Endothelial cell of umbilical vein (primary cell): ENCODE data around the gene WLS. TPM values are rescaled to one million over a fixed set of nuclear protein-coding genes. Genes with fewer than 3 reads are reported as not detected.

ENCODE experiments used
- BruUV-seq: library from RNA; stranded (reverse); fragments of 400-500 nt; replicated peaks from 2 replicates; lab custom pipeline; 2021; lab: Mats Ljungman, UMichigan
- CTCF ChIA-PET: fragments of 300-600, 350-600 bp; sonication (Branson Sonifier 250); formaldehyde crosslinking; loops from one replicate; lab custom pipeline; 2021; ENCODE audit warnings: antibody characterized with exemption, inconsistent platforms; lab: Charles Lee
- POLR2A ChIA-PET: fragments of 300-600, 350-600 bp; sonication (Branson Sonifier 250); formaldehyde crosslinking; loops from one replicate; lab custom pipeline; 2021; ENCODE audit warnings: antibody characterized with exemption, inconsistent platforms; lab: Charles Lee
- DNase-seq: peaks from one replicate; pipeline ENCODE4 v3.0.0-alpha.2; 2011; ENCODE audit warnings: low read depth, low spot score
- FAIRE-seq: peaks from 2 replicates; lab custom pipeline; 2011; peaks lifted over from hg19 to GRCh38; lab: Jason Lieb, UNC
- H2AFZ ChIP-seq: 2 replicates; pipeline ENCODE4 v1.6.0; 2012; ENCODE audit warnings: low read depth, low read length, control low read depth, inconsistent platforms
- H3K27ac ChIP-seq: 2 replicates; pipeline ENCODE4 v1.5.1; 2011; ENCODE audit warnings: low read depth, mild to moderate bottlenecking, control low read depth, low read length, moderate library complexity; ENCODE audit not compliant: insufficient read depth
- H3K27me3 ChIP-seq, 2 experiments: 2 replicates each; pipeline versions ENCODE4 v1.6.0 to v1.6.1; 2011; ENCODE audit warnings: low read length in 2 of 2, mixed read lengths in 1 of 2; ENCODE audit not compliant: control insufficient read depth in 2 of 2, insufficient read depth in 2 of 2
- H3K36me3 ChIP-seq, 2 experiments: 2 replicates in 1 of 2; 3 replicates in 1 of 2; pipeline ENCODE4 v1.5.1; 2011; ENCODE audit warnings: low read length in 2 of 2, mild to moderate bottlenecking in 1 of 2, moderate library complexity in 1 of 2; ENCODE audit not compliant: control insufficient read depth in 2 of 2, insufficient read depth in 2 of 2; ENCODE audit errors: extremely low read depth in 1 of 2
- H3K4me1 ChIP-seq: 3 replicates; pipeline ENCODE4 v1.5.1; 2011; ENCODE audit warnings: mild to moderate bottlenecking, low read length; ENCODE audit not compliant: control insufficient read depth, insufficient read depth; ENCODE audit errors: extremely low read depth
- H3K4me2 ChIP-seq: 2 replicates; pipeline ENCODE4 v1.6.1; 2011; ENCODE audit warnings: low read length, control low read depth, mixed read lengths; ENCODE audit not compliant: insufficient read depth
- H3K4me3 ChIP-seq, 3 experiments: fragments of 200-600 bp in 1 of 3; sonication (generic), shearing (Covaris generic) in 1 of 3; replicated peaks in 1 of 3; 2 replicates each; pipeline ENCODE4 v1.5.1; 2011 to 2016; ENCODE audit warnings: control low read depth in 3 of 3, low read length in 3 of 3, mild to moderate bottlenecking in 2 of 3, inconsistent platforms in 1 of 3, low read depth in 1 of 3, moderate library complexity in 1 of 3; ENCODE audit not compliant: insufficient read depth in 1 of 3
- H3K79me2 ChIP-seq: 2 replicates; pipeline ENCODE4 v1.6.0; 2012; ENCODE audit warnings: low read length, inconsistent platforms; ENCODE audit not compliant: control insufficient read depth, insufficient read depth
- H3K9ac ChIP-seq: replicated peaks from 2 replicates; pipeline ENCODE3; 2011; ENCODE audit warnings: low read length, control low read depth; ENCODE audit not compliant: insufficient read depth; ENCODE audit errors: extremely low read depth
- H3K9me1 ChIP-seq: replicated peaks from 3 replicates; pipeline ENCODE4 v1.6.0; 2011; ENCODE audit warnings: mild to moderate bottlenecking, low read length; ENCODE audit not compliant: control insufficient read depth, insufficient read depth; ENCODE audit errors: extremely low read depth
- H3K9me3 ChIP-seq: replicated peaks from 2 replicates; pipeline ENCODE4 v1.5.1; 2012; ENCODE audit warnings: low read length, inconsistent platforms; ENCODE audit not compliant: control insufficient read depth, insufficient read depth
- H4K20me1 ChIP-seq: replicated peaks from 2 replicates; pipeline ENCODE3; 2011; ENCODE audit warnings: mild to moderate bottlenecking, low read length; ENCODE audit not compliant: control insufficient read depth, insufficient read depth; ENCODE audit errors: extremely low read depth
- CTCF ChIP-seq, 2 donors: IDR thresholded peaks; 1 replicate in 1 of 2; 2 replicates in 1 of 2; pipeline ENCODE4 v1.5.1; 2011; ENCODE audit warnings: low read length in 2 of 2, mild to moderate bottlenecking in 2 of 2, moderate library complexity in 2 of 2, control low read depth in 1 of 2, inconsistent platforms in 1 of 2, low read depth in 1 of 2; ENCODE audit not compliant: insufficient read depth in 1 of 2; ENCODE audit errors: extremely low read depth in 1 of 2
- EZH2 ChIP-seq: IDR thresholded peaks from 2 replicates; pipeline ENCODE4 v1.6.1; 2012; ENCODE audit warnings: borderline replicate concordance, low read depth, mild to moderate bottlenecking, moderate library complexity, low read length, inconsistent platforms; ENCODE audit not compliant: severe bottlenecking
- FOS ChIP-seq: IDR thresholded peaks from 2 replicates; pipeline ENCODE4 v1.6.1; 2011; ENCODE audit warnings: mild to moderate bottlenecking, low read length, moderate library complexity, borderline replicate concordance; ENCODE audit not compliant: insufficient read depth
- GATA2 ChIP-seq: IDR thresholded peaks from 2 replicates; pipeline ENCODE4 v1.7.0; 2011; ENCODE audit warnings: low read depth, mild to moderate bottlenecking, moderate library complexity, mixed read lengths, low read length; ENCODE audit not compliant: insufficient read length, insufficient read depth
- JUN ChIP-seq: IDR thresholded peaks from 2 replicates; pipeline ENCODE4 v1.6.1; 2011; ENCODE audit warnings: borderline replicate concordance, low read depth; ENCODE audit not compliant: insufficient read length, insufficient read depth
- MYC ChIP-seq: IDR thresholded peaks from one replicate; pipeline ENCODE4 v1.6.1; 2011; ENCODE audit warnings: mild to moderate bottlenecking, low read depth, low read length
- POLR2A ChIP-seq: IDR thresholded peaks from 2 replicates; pipeline ENCODE4 v1.6.1; 2012; ENCODE audit warnings: low read depth, mild to moderate bottlenecking, control low read depth, low read length
- POLR2AphosphoS5 ChIP-seq: IDR thresholded peaks from 2 replicates; pipeline ENCODE4 v1.6.1; 2012; ENCODE audit warnings: low read depth, mild to moderate bottlenecking, control low read depth, low read length, moderate library complexity; ENCODE audit not compliant: insufficient read depth
- dilution Hi-C: fragments of 300-500 bp; cut with MboI; formaldehyde crosslinking; loops from one replicate; pipeline ENCODE4 v1.15.0; 2019; ENCODE audit warnings: low sequenced_read_pairs; ENCODE audit not compliant: extremely low pct_ligation_motif_present
- intact Hi-C: fragments of 100-400 bp; cut with micrococcal nuclease; formaldehyde crosslinking; loops from one replicate; pipeline ENCODE4 v1.10.0; 2022
- polyA plus RNA-seq, 4 experiments: library from polyadenylated mRNA; depleted of rRNA in 3 of 4; stranded (reverse) in 3 of 4; unstranded in 1 of 4; fragments of >200 nt; gene quantifications; 2 replicates each; pipeline versions ENCODE4 v1.2.1 to v1.2.3, GENCODE V29; 2011 to 2012; ENCODE audit warnings: missing spikeins in 1 of 4
- total RNA-seq: library from RNA; stranded (reverse); gene quantifications from 2 replicates; pipeline ENCODE4 v1.2.3, GENCODE V29; 2021
- TF ChIP-seq, protein P1 (sequence below): IDR thresholded peaks from 2 replicates; pipeline ENCODE4 v1.6.1; 2011; ENCODE audit not compliant: insufficient read depth, insufficient read length

WLS gene
- total and polyA plus RNA-seq, 2 donors (not counting 3 experiments of a cell fraction or from before 2014, with no cell fraction given) = 121 to 199 TPM

DNA sequence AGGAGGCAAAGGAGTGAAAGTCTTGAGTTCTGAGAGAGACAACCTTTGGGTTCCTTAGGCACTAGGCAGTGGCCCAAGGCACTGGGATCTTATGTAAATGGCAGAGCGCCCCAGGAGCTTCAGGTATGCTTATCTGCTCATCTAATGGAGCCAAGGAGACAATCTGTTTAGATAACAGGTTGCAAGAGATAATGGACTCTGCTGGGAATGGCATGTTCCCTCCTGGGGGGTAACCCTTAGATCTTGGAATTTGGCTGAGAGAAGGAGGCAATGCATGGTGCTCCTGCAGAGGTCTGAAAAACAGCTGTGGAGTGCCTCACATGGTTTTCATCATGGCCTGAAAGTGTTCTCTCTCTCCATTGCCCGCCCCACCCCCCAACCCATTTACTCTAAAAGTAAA, 44.1 kb upstream of the WLS start:
- Histone ChIP-seq H3K9ac (no peak overlapping the region), H3K4me2 (no peak overlapping the region), H4K20me1 (no peaks in the 10 kb centered on the region), H3K4me3 (no peak overlapping the region), H3K27me3 (no peaks in the 10 kb centered on the region), H2AFZ (no peak overlapping the region), H3K9me3 (no peaks in the 10 kb centered on the region), H3K4me1 (no peaks in the 10 kb centered on the region), H3K79me2 (no peaks in the 10 kb centered on the region), H3K36me3 (no peaks in the 10 kb centered on the region), H3K9me1 (no peaks in the 10 kb centered on the region), H3K27ac (no peak overlapping the region)
- DNase-seq (no peak), FAIRE-seq (no peak)
- intact Hi-C loops = no loop called here
- ChIA-PET CTCF (interaction anchor here (1.3 kb wide), 1 partner anchor 11 kb away, joined by 3 read pairs; no protein-coding TSS in a partner anchor), POLR2A (no interaction called here)
- TF ChIP-seq, protein P1, sequence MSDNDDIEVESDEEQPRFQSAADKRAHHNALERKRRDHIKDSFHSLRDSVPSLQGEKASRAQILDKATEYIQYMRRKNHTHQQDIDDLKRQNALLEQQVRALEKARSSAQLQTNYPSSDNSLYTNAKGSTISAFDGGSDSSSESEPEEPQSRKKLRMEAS = no peak
- no peak for TF ChIP-seq POLR2A
- no peak for TF ChIP-seq JUN
- no peak for TF ChIP-seq FOS
- no peak for TF ChIP-seq MYC
- dilution Hi-C loops = no loop called here
- no TSS peak for BruUV-seq

DNA sequence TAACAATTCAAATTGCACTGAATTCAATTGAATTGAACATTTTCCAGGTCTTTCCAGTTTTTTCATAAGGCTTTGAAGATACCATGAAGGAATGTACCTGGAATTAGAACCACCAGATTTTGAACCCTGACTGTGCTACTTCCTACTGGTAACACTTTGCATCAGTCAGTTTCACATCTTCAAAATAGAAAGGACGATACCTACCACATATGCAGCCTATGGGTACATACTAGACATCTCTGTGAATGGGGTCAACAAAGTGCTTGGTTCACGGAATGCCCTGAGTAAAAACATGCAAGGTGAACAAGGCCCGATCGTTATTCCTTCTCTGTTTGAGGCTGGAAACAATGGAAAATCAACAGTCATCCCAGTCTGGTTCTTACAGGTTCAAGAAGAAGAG, 41.2 kb upstream of the WLS start:
- no peak overlapping the region for H3K27ac ChIP-seq
- H3K9me3 ChIP-seq = no peaks in the 10 kb centered on the region
- POLR2A ChIA-PET = no interaction called here
- no peak overlapping the region for H3K4me2 ChIP-seq
- CTCF ChIA-PET = interaction anchor here (0.6 kb wide), 1 partner anchor 12 kb away, joined by 3 read pairs; no protein-coding TSS in a partner anchor
- intact Hi-C loops (no loop called here), dilution Hi-C loops (no loop called here)
- no peaks in the 10 kb centered on the region for H3K9me1 ChIP-seq
- no peak for FAIRE-seq
- TF ChIP-seq POLR2AphosphoS5 (no peak), GATA2 (no peak), FOS (no peak), MYC (no peak), EZH2 (no peak), JUN (no peak), CTCF (IDR thresholded peaks at IDR 0.05; ENCODE audit: extremely low read depth in 1 of 2, insufficient read depth in 1 of 2, low read depth in 1 of 2, low read length in 2 of 2) (no peak), POLR2A (no peak)
- TF ChIP-seq, protein P1 = no peak
- H3K79me2 ChIP-seq = no peaks in the 10 kb centered on the region
- no peak overlapping the region for H3K4me3 ChIP-seq
- no peaks in the 10 kb centered on the region for H3K4me1 ChIP-seq
- DNase-seq = no peak
- no peak overlapping the region for H3K9ac ChIP-seq
- H3K36me3 ChIP-seq = no peaks in the 10 kb centered on the region
- no TSS peak for BruUV-seq
- no peaks in the 10 kb centered on the region for H3K27me3 ChIP-seq
- no peaks in the 10 kb centered on the region for H4K20me1 ChIP-seq
- no peak overlapping the region for H2AFZ ChIP-seq
